Natural killer cell (primary cell): ENCODE measurements around the gene TULP4. TPM values are rescaled to one million over a fixed set of nuclear protein-coding genes. Genes with fewer than 3 reads are reported as not detected.

ENCODE experiments used
- ATAC-seq, 3 donors: fragments of 150-1000 bp in 2 of 3; fragments of 200-7000 bp in 1 of 3; cut with Tn5 transposase; 1 replicate in 1 of 3; 2 replicates in 2 of 3; pipeline ENCODE4 v1.10.0; 2021; ENCODE audit warnings: mild to moderate bottlenecking in 2 of 3, moderate library complexity in 2 of 3
- DNase-seq, 2 donors: peaks; one replicate each; pipeline versions ENCODE4 v3.0.0 to v3.0.0-alpha.2; 2013 to 2021; ENCODE audit warnings: mixed read lengths in 1 of 2
- H3K27ac ChIP-seq: one replicate; pipeline ENCODE4 v1.5.1; 2013; ENCODE audit warnings: mild to moderate bottlenecking, low read length
- H3K27me3 ChIP-seq: one replicate; pipeline ENCODE4 v1.6.1; 2013; ENCODE audit warnings: low read length; ENCODE audit not compliant: control insufficient read depth, insufficient read depth
- H3K36me3 ChIP-seq: one replicate; pipeline ENCODE4 v1.6.1; 2013; ENCODE audit warnings: low read length; ENCODE audit not compliant: control insufficient read depth, insufficient read depth
- H3K4me1 ChIP-seq: one replicate; pipeline ENCODE4 v1.6.1; 2013; ENCODE audit warnings: low read length; ENCODE audit not compliant: control insufficient read depth, insufficient read depth
- H3K4me3 ChIP-seq: one replicate; pipeline ENCODE4 v1.5.1; 2013; ENCODE audit warnings: low read length
- H3K9me3 ChIP-seq: one replicate; pipeline ENCODE4 v1.6.1; 2013; ENCODE audit warnings: low read length; ENCODE audit not compliant: control insufficient read depth, insufficient read depth
- H3K27ac Mint-ChIP-seq, 2 donors: one replicate each; pipeline ENCODE4 v1.8.0; 2022; ENCODE audit warnings: mild to moderate bottlenecking in 2 of 2, mixed read lengths in 2 of 2, moderate library complexity in 1 of 2
- H3K27me3 Mint-ChIP-seq, 2 donors: one replicate each; pipeline ENCODE4 v1.8.0; 2022; ENCODE audit warnings: low read depth in 2 of 2, mixed read lengths in 2 of 2
- H3K36me3 Mint-ChIP-seq: one replicate; pipeline ENCODE4 v1.8.0; 2022; ENCODE audit warnings: mixed read lengths
- H3K4me1 Mint-ChIP-seq, 2 donors: one replicate each; pipeline ENCODE4 v1.8.0; 2022; ENCODE audit warnings: mixed read lengths in 2 of 2
- H3K4me3 Mint-ChIP-seq: one replicate; pipeline ENCODE4 v1.8.0; 2022; ENCODE audit warnings: mild to moderate bottlenecking, moderate library complexity, mixed read lengths
- H3K9me3 Mint-ChIP-seq, 2 donors: one replicate each; pipeline ENCODE4 v1.8.0; 2022; ENCODE audit warnings: mixed read lengths in 2 of 2
- CTCF ChIP-seq: fragments of 200-600 bp; IDR thresholded peaks from one replicate; pipeline ENCODE4 v1.8.0; 2022; ENCODE audit warnings: antibody characterized with exemption
- WGBS: methylation state at CpG from one replicate; pipeline ENCODE4 v1.1.7; 2013; ENCODE audit warnings: missing lambda C conversion rate; ENCODE audit not compliant: insufficient coverage; 5-methylcytosine and 5-hydroxymethylcytosine counted together
- intact Hi-C: fragments of 100-400 bp; cut with micrococcal nuclease; formaldehyde crosslinking; loops from one replicate; pipeline ENCODE4 v1.14.2; 2022
- total RNA-seq, 4 donors: library from RNA; stranded (reverse); fragments of 120-200 nt in 1 of 4; gene quantifications; one replicate each; pipeline versions ENCODE4 v1.2.3 to v1.2.4, GENCODE V29; 2013 to 2022

The TULP4 gene
- total RNA-seq, 3 donors from 2014 or later (not counting 1 experiment from before 2014, with no cell fraction given): 75.2 to 89.5 (median 88.3) TPM

GRCh38 chr6:158312672-158313397 is 570 bp downstream of the TULP4 start:
- H3K4me1 ChIP-seq: peaks cover 5% of the 10 kb centered on the region
- intact Hi-C loops: no loop called here

GRCh38 chr6:158313989-158314388 is 1.7 kb downstream of the TULP4 start:
- H3K27ac ChIP-seq: no peak overlapping the region

More at GRCh38 chr6:158312672-158313397, 570 bp downstream of the TULP4 start:
- Mint-ChIP-seq H3K36me3 (peaks cover 9% of the 10 kb centered on the region), H3K4me1 (peaks cover 12% of the 10 kb centered on the region in 2 donors), H3K4me3 (no peak overlapping the region), H3K9me3 (no peaks in the 10 kb centered on the region), H3K27ac (peak overlapping the region in 1 of 2 donors; percentile 65), H3K27me3 (no peaks in the 10 kb centered on the region)
- H3K36me3 ChIP-seq: peaks cover 4% of the 10 kb centered on the region
- ATAC-seq (no peak), DNase-seq (no peak)
- no peaks in the 10 kb centered on the region for H3K27me3 ChIP-seq
- 96% methylated on average over 11 of the region's 11 CpGs for WGBS
- no peak overlapping the region for H3K27ac ChIP-seq
- no peak for TF ChIP-seq CTCF
- no peak overlapping the region for H3K4me3 ChIP-seq
- no peaks in the 10 kb centered on the region for H3K9me3 ChIP-seq

GRCh38 chr6:158314737-158315136 is 2.5 kb downstream of the TULP4 start:
- Histone ChIP-seq H3K9me3 (no peaks in the 10 kb centered on the region), H3K27me3 (no peaks in the 10 kb centered on the region), H3K36me3 (peaks cover 4% of the 10 kb centered on the region), H3K27ac (no peak overlapping the region), H3K4me3 (no peak overlapping the region), H3K4me1 (peaks cover 5% of the 10 kb centered on the region)
- Mint-ChIP-seq H3K27ac (no peak overlapping the region), H3K4me3 (no peak overlapping the region), H3K27me3 (no peaks in the 10 kb centered on the region), H3K9me3 (no peaks in the 10 kb centered on the region), H3K4me1 (peaks cover 12 to 16% of the 10 kb centered on the region in 2 donors), H3K36me3 (peaks cover 9% of the 10 kb centered on the region)
- TF ChIP-seq CTCF: no peak
- intact Hi-C loops: no loop called here
- no peak for ATAC-seq
- no peak for DNase-seq
- WGBS: no CpG with 5 or more reads among the region's 3 CpGs

More at GRCh38 chr6:158313989-158314388, 1.7 kb downstream of the TULP4 start:
- Mint-ChIP-seq H3K4me3 (peak overlapping the region; percentile 19), H3K27ac (no peak overlapping the region), H3K36me3 (peaks cover 9% of the 10 kb centered on the region), H3K9me3 (no peaks in the 10 kb centered on the region), H3K4me1 (peaks cover 12 to 16% of the 10 kb centered on the region in 2 donors), H3K27me3 (no peaks in the 10 kb centered on the region)
- no peaks in the 10 kb centered on the region for H3K9me3 ChIP-seq
- H3K27me3 ChIP-seq: no peaks in the 10 kb centered on the region
- peaks cover 5% of the 10 kb centered on the region for H3K4me1 ChIP-seq
- 24% methylated on average over 9 of the region's 9 CpGs for WGBS
- no peak for DNase-seq
- no peak for TF ChIP-seq CTCF
- peak in 1 of 3 donors; percentile 54 for ATAC-seq
- intact Hi-C loops: no loop called here
- H3K4me3 ChIP-seq: no peak overlapping the region
- peaks cover 4% of the 10 kb centered on the region for H3K36me3 ChIP-seq
